Caco-2 (cell line): ENCODE measurements around the gene USP26. TPM values are rescaled to one million over a fixed set of nuclear protein-coding genes. Genes with fewer than 3 reads are reported as not detected.

ENCODE experiments used
- BruUV-seq: library from RNA; stranded (reverse); fragments of 400-500 nt; replicated peaks from 2 replicates; lab custom pipeline; 2021; lab: Mats Ljungman, UMichigan
- CTCF ChIA-PET: fragments of 300-600 bp; sonication (Branson Sonifier 250); formaldehyde crosslinking; loops from one replicate; lab custom pipeline; 2022; ENCODE audit warnings: antibody characterized with exemption; lab: Charles Lee
- POLR2A ChIA-PET: fragments of 300-600 bp; sonication (Branson Sonifier 250); formaldehyde crosslinking; loops from one replicate; lab custom pipeline; 2022; ENCODE audit warnings: antibody characterized with exemption; lab: Charles Lee
- DNase-seq, 2 experiments: peaks; one replicate each; pipeline versions ENCODE4 v3.0.0 to v3.0.0-alpha.2; 2020 to 2022
- H3K27me3 ChIP-seq: replicated peaks from 2 replicates; pipeline ENCODE4 v1.6.0; 2011; ENCODE audit warnings: low read length; ENCODE audit not compliant: control insufficient read depth, insufficient read depth
- H3K36me3 ChIP-seq: 2 replicates; pipeline ENCODE4 v1.5.1; 2011; ENCODE audit warnings: low read length; ENCODE audit not compliant: control insufficient read depth, insufficient read depth
- H3K4me1 ChIP-seq: fragments of 250-450 bp; sonication (Bioruptor Pico); 2 replicates; pipeline ENCODE4 v1.5.1; 2020; ENCODE audit warnings: mild to moderate bottlenecking
- H3K4me3 ChIP-seq: 2 replicates; pipeline ENCODE4 v1.5.1; 2011; ENCODE audit warnings: low read depth, mild to moderate bottlenecking, control low read depth, low read length
- H3K9me3 ChIP-seq: fragments of 250-450 bp; sonication (Bioruptor Pico); 2 replicates; pipeline ENCODE4 v1.5.1; 2020; ENCODE audit warnings: mild to moderate bottlenecking, moderate library complexity
- H3K27ac Mint-ChIP-seq: one replicate; pipeline ENCODE4 v1.8.0; 2022; ENCODE audit warnings: mixed read lengths; ENCODE audit not compliant: unreplicated experiment
- H3K27me3 Mint-ChIP-seq: one replicate; pipeline ENCODE4 v1.8.0; 2022; ENCODE audit warnings: mixed read lengths; ENCODE audit not compliant: insufficient read depth, unreplicated experiment
- H3K36me3 Mint-ChIP-seq: one replicate; pipeline ENCODE4 v1.8.0; 2022; ENCODE audit warnings: mild to moderate bottlenecking, mixed read lengths; ENCODE audit not compliant: insufficient read depth, unreplicated experiment
- H3K4me1 Mint-ChIP-seq: one replicate; pipeline ENCODE4 v1.8.0; 2022; ENCODE audit warnings: low read depth, mixed read lengths; ENCODE audit not compliant: unreplicated experiment
- H3K4me3 Mint-ChIP-seq: one replicate; pipeline ENCODE4 v1.8.0; 2022; ENCODE audit warnings: mild to moderate bottlenecking, moderate library complexity, mixed read lengths; ENCODE audit not compliant: unreplicated experiment
- H3K9me3 Mint-ChIP-seq: one replicate; pipeline ENCODE4 v1.8.0; 2022; ENCODE audit warnings: mixed read lengths; ENCODE audit not compliant: unreplicated experiment
- CTCF ChIP-seq, 2 experiments: fragments of 200-600 bp in 1 of 2; IDR thresholded peaks; 1 replicate in 1 of 2; 2 replicates in 1 of 2; pipeline versions ENCODE4 v1.5.1 to v1.8.0; 2011 to 2022; ENCODE audit warnings: antibody characterized with exemption in 1 of 2, control low read depth in 1 of 2, inconsistent platforms in 1 of 2, low read depth in 1 of 2, low read length in 1 of 2, mild to moderate bottlenecking in 1 of 2, moderate library complexity in 1 of 2; ENCODE audit not compliant: insufficient read depth in 1 of 2, severe bottlenecking in 1 of 2, unreplicated experiment in 1 of 2
- intact Hi-C: fragments of 100-400 bp; cut with micrococcal nuclease; formaldehyde crosslinking; loops from one replicate; pipeline ENCODE4 v1.10.0; 2022; ENCODE audit not compliant: unreplicated experiment
- total RNA-seq: library from RNA; stranded (reverse); gene quantifications from 2 replicates; pipeline ENCODE4 v1.2.3, GENCODE V29; 2022

Gene USP26
- total RNA-seq, 1 experiment from 2014 or later = not detected

- no peaks in the 10 kb centered on the region for H3K9me3 Mint-ChIP-seq
- Histone ChIP-seq H3K4me1 (no peaks in the 10 kb centered on the region), H3K9me3 (no peaks in the 10 kb centered on the region), H3K4me3 (no peak overlapping the region), H3K27me3 (no peaks in the 10 kb centered on the region), H3K36me3 (no peaks in the 10 kb centered on the region)
- ChIA-PET POLR2A (no interaction called here), CTCF (no interaction called here)
- H3K27me3 Mint-ChIP-seq = peaks cover 8% of the 10 kb centered on the region
- BruUV-seq = no TSS peak
- no peak overlapping the region for H3K4me3 Mint-ChIP-seq
- H3K27ac Mint-ChIP-seq = no peak overlapping the region
- no peak for TF ChIP-seq CTCF (IDR thresholded peaks at IDR 0.05; ENCODE audit: insufficient read depth in 1 of 2, low read depth in 1 of 2, low read length in 1 of 2, severe bottlenecking in 1 of 2, unreplicated experiment in 1 of 2)
- no peak for DNase-seq
- H3K36me3 Mint-ChIP-seq = no peaks in the 10 kb centered on the region
- H3K4me1 Mint-ChIP-seq = no peaks in the 10 kb centered on the region
- intact Hi-C loops = no loop called here
Measured at GRCh38 chrX:133072566-133072965, 24.3 kb downstream of the USP26 start.

DNA sequence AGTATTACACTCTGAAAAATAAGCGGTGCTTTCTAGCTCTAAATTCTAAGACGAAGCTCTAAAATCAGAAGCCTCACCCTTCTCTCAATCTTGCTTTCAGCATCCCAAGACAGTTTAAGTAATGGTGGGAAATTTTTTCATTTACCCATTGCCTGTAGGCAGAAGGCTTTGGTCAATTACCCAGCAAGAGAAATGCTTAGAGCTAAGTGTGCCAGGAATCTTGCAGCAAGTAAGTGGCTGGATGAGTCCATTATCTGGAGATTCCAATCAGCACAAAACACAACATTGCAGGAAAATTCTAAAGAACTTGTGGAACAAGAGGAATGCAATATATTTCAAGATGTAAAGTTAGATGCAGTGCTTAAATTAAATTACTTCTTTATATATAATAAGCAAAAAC, 28.4 kb downstream of the USP26 start:
- no peak for DNase-seq
- no peaks in the 10 kb centered on the region for H3K4me1 ChIP-seq
- TF ChIP-seq CTCF (IDR thresholded peaks at IDR 0.05; ENCODE audit: insufficient read depth in 1 of 2, low read depth in 1 of 2, low read length in 1 of 2, severe bottlenecking in 1 of 2, unreplicated experiment in 1 of 2) = no peak
- ChIA-PET POLR2A (no interaction called here), CTCF (no interaction called here)
- intact Hi-C loops = no loop called here
- H3K4me3 ChIP-seq = no peak overlapping the region
- no peaks in the 10 kb centered on the region for H3K36me3 ChIP-seq
- no peaks in the 10 kb centered on the region for H3K9me3 ChIP-seq
- Mint-ChIP-seq H3K9me3 (no peaks in the 10 kb centered on the region), H3K27ac (no peak overlapping the region), H3K4me3 (no peak overlapping the region), H3K4me1 (no peaks in the 10 kb centered on the region), H3K36me3 (no peaks in the 10 kb centered on the region), H3K27me3 (peaks cover 10% of the 10 kb centered on the region)
- H3K27me3 ChIP-seq = no peaks in the 10 kb centered on the region
- no TSS peak for BruUV-seq

DNA sequence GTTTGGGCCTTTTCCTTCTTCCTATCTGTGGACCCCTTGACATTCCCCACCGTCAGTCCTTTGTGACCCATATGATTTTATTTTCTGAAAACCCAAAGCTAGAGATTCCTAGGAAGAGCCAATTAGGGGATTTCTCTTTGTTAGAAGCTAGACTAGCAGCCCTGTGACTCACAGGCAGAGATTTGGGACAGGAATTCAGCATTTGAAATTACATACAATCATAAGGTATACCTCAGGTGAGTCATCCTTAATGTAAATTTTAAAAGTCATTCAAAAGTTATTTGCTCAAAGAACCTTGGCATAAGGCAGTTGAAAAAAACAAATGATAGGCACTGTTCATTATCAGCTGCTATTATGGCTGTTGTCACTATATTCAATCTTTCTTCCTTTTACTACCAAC, 40.6 kb downstream of the USP26 start:
- Mint-ChIP-seq H3K36me3 (no peaks in the 10 kb centered on the region), H3K4me1 (peaks cover 7% of the 10 kb centered on the region), H3K27me3 (no peaks in the 10 kb centered on the region), H3K9me3 (no peaks in the 10 kb centered on the region), H3K4me3 (no peak overlapping the region), H3K27ac (no peak overlapping the region)
- ChIA-PET POLR2A (no interaction called here), CTCF (no interaction called here)
- no peak for DNase-seq
- H3K4me1 ChIP-seq = 0 out of 2 replicates have a peak, but pooled peaks cover 4% of the 10 kb centered on the region
- BruUV-seq = no TSS peak
- H3K36me3 ChIP-seq = no peaks in the 10 kb centered on the region
- intact Hi-C loops = no loop called here
- no peak overlapping the region for H3K4me3 ChIP-seq
- no peak for TF ChIP-seq CTCF (IDR thresholded peaks at IDR 0.05; ENCODE audit: insufficient read depth in 1 of 2, low read depth in 1 of 2, low read length in 1 of 2, severe bottlenecking in 1 of 2, unreplicated experiment in 1 of 2)
- H3K9me3 ChIP-seq = no peaks in the 10 kb centered on the region
- no peaks in the 10 kb centered on the region for H3K27me3 ChIP-seq
